ENCODE results near the gene NEK11. TPM values are rescaled to one million over a fixed set of nuclear protein-coding genes. Genes with fewer than 3 reads are reported as not detected.

NEK11 gene
- polyA plus RNA-seq, 1 donor from 2014 or later = 6.1 TPM

DNA sequence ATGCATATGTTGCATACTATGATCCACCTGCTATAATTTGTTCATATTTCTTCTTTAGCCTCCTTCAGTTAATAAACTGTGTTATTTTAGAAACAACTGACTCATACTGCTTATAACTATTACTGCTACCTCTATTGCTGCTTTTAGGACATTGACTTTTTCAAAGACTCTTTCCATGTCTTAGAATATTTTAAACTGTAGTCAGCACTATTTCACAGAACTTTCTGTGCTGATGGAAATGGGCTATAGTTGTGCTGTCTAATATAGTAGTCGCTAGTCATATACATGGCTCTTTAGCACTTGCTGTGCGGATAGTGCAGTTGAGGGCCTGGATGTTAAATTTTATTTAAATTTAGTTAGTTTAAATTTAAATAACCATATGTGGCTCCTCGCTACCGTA is 55.6 kb downstream of the NEK11 start:
- Histone ChIP-seq H3K36me3 (ENCODE audit: insufficient read depth, low read length) (no peaks in the 10 kb centered on the region), H3K9me2 (ENCODE audit: insufficient read depth, low read length) (no peaks in the 10 kb centered on the region), H3K79me2 (replicated peaks; ENCODE audit: insufficient read depth, low read length) (no peaks in the 10 kb centered on the region), H3K9me3 (ENCODE audit: low read length) (no peaks in the 10 kb centered on the region), H3K9ac (ENCODE audit: low read length) (no peak overlapping the region), H4K20me1 (ENCODE audit: insufficient read depth) (no peaks in the 10 kb centered on the region), H2AFZ (ENCODE audit: low read depth, low read length) (no peak overlapping the region), H3F3A (ENCODE audit: insufficient read depth, low read length, poor library complexity, severe bottlenecking) (no peaks in the 10 kb centered on the region), H3K27me3 (ENCODE audit: insufficient read depth, low read depth, low read length) (no peaks in the 10 kb centered on the region), H3K4me2 (ENCODE audit: low read length) (no peak overlapping the region), H3K4me3 (ENCODE audit: low read length) (no peak overlapping the region), H3K27ac (ENCODE audit: low read length) (no peak overlapping the region)
- TF ChIP-seq TAF1 (IDR thresholded peaks at IDR 0.05; ENCODE audit: low read depth) = no peak
- no peak for TF ChIP-seq RAD21 (conservative IDR thresholded peaks at IDR 0.05)
- no peak for TF ChIP-seq EZH2 (IDR thresholded peaks at IDR 0.05; ENCODE audit: borderline replicate concordance, insufficient read depth, low read length, poor library complexity, severe bottlenecking)
- TF ChIP-seq, protein P1, sequence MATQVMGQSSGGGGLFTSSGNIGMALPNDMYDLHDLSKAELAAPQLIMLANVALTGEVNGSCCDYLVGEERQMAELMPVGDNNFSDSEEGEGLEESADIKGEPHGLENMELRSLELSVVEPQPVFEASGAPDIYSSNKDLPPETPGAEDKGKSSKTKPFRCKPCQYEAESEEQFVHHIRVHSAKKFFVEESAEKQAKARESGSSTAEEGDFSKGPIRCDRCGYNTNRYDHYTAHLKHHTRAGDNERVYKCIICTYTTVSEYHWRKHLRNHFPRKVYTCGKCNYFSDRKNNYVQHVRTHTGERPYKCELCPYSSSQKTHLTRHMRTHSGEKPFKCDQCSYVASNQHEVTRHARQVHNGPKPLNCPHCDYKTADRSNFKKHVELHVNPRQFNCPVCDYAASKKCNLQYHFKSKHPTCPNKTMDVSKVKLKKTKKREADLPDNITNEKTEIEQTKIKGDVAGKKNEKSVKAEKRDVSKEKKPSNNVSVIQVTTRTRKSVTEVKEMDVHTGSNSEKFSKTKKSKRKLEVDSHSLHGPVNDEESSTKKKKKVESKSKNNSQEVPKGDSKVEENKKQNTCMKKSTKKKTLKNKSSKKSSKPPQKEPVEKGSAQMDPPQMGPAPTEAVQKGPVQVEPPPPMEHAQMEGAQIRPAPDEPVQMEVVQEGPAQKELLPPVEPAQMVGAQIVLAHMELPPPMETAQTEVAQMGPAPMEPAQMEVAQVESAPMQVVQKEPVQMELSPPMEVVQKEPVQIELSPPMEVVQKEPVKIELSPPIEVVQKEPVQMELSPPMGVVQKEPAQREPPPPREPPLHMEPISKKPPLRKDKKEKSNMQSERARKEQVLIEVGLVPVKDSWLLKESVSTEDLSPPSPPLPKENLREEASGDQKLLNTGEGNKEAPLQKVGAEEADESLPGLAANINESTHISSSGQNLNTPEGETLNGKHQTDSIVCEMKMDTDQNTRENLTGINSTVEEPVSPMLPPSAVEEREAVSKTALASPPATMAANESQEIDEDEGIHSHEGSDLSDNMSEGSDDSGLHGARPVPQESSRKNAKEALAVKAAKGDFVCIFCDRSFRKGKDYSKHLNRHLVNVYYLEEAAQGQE (IDR thresholded peaks at IDR 0.05; ENCODE audit: borderline replicate concordance) = no peak
- no peak for TF ChIP-seq EP300 (conservative IDR thresholded peaks at IDR 0.05; ENCODE audit: poor library complexity, severe bottlenecking)
- no peak for TF ChIP-seq POLR2AphosphoS5 (IDR thresholded peaks at IDR 0.05)
- TF ChIP-seq MXI1 (conservative IDR thresholded peaks at IDR 0.05; ENCODE audit: poor library complexity, severe bottlenecking) = no peak
- TF ChIP-seq CTCF (IDR thresholded peaks at IDR 0.05; ENCODE audit: poor library complexity, severe bottlenecking) = no peak
- TF ChIP-seq SMC3 (conservative IDR thresholded peaks at IDR 0.05; ENCODE audit: poor library complexity) = no peak

GRCh38 chr3:131082871-131083863 is 56.5 kb downstream of the NEK11 start:
- no peaks in the 10 kb centered on the region for H3K9me3 ChIP-seq (ENCODE audit: low read length)
- H3K27me3 ChIP-seq (ENCODE audit: insufficient read depth, low read depth, low read length) = no peaks in the 10 kb centered on the region
- H3K4me3 ChIP-seq (ENCODE audit: low read length) = peak overlapping the region; percentile 45
- no peak overlapping the region for H3K27ac ChIP-seq (ENCODE audit: low read length)
- H3K36me3 ChIP-seq (ENCODE audit: insufficient read depth, low read length) = no peaks in the 10 kb centered on the region
- H4K20me1 ChIP-seq (ENCODE audit: insufficient read depth) = no peaks in the 10 kb centered on the region
- H2AFZ ChIP-seq (ENCODE audit: low read depth, low read length) = peak overlapping the region; percentile 19
- no peaks in the 10 kb centered on the region for H3K9me2 ChIP-seq (ENCODE audit: insufficient read depth, low read length)
- TF ChIP-seq MXI1 (conservative IDR thresholded peaks at IDR 0.05; ENCODE audit: poor library complexity, severe bottlenecking) (no peak), EP300 (conservative IDR thresholded peaks at IDR 0.05; ENCODE audit: poor library complexity, severe bottlenecking) (peak; percentile 22)
- no peaks in the 10 kb centered on the region for H3K79me2 ChIP-seq (replicated peaks; ENCODE audit: insufficient read depth, low read length)
- no peak overlapping the region for H3K9ac ChIP-seq (ENCODE audit: low read length)
- H3K4me2 ChIP-seq (ENCODE audit: low read length) = peak overlapping the region; percentile 50
- H3F3A ChIP-seq (ENCODE audit: insufficient read depth, low read length, poor library complexity, severe bottlenecking) = no peaks in the 10 kb centered on the region
